ENCODE data around the gene KRTAP5-7. TPM values are rescaled to one million over a fixed set of nuclear protein-coding genes. Genes with fewer than 3 reads are reported as not detected.

The KRTAP5-7 gene
- total and polyA plus RNA-seq, 2 of the 13 experiments (the other 11 are each of a cell fraction or from before 2014, with no cell fraction given) = 0.54 TPM; not detected in 1

DNA sequence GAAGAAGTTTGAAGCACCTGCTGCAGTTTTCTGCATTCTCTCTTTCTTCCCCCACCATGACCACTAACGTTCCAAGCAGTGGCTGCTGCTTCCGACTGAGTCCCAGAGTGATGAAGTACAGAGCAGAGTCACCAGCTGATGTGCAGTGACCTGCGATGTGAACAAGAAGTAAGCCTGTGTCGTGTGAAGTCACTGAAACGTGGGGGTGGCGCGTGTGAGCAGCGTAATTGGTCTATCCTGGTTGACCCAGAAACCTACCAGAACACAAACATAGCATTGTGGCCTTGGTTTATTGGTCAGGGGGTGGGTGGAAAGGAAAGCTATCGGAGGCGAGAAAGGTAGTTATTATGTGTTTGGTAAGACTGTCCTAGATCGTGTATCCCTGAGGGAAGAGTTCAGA lies 3.5 kb downstream of the KRTAP5-7 start:
- FAIRE-seq = no peak
- 82% methylated on average over 11 of the region's 11 CpGs for WGBS (ENCODE audit: low lambda C conversion rate)
- Histone ChIP-seq H3K4me1 (ENCODE audit: insufficient read depth, low read length) (peaks cover 80% of the 10 kb centered on the region), H3K27ac (ENCODE audit: extremely low read length, insufficient read depth, low read length) (no peak overlapping the region), H3K79me2 (ENCODE audit: insufficient read depth, low read length) (no peaks in the 10 kb centered on the region), H4K20me1 (ENCODE audit: insufficient read depth, low read length) (no peaks in the 10 kb centered on the region), H2AFZ (ENCODE audit: low read length) (no peak overlapping the region), H3K9ac (ENCODE audit: insufficient read depth, low read depth, low read length) (no peak overlapping the region), H3K9me3 (ENCODE audit: low read length) (no peaks in the 10 kb centered on the region), H3K4me3 (replicated peaks in 1 of 3; ENCODE audit: insufficient read depth in 1 of 3, low read depth in 2 of 3, low read length in 3 of 3) (no peak overlapping the region), H3K4me2 (ENCODE audit: low read depth, low read length) (no peak overlapping the region), H3K36me3 (replicated peaks in 1 of 2; ENCODE audit: control insufficient read depth in 1 of 2, insufficient read depth in 2 of 2, low read length in 2 of 2) (no peaks in the 10 kb centered on the region), H3K27me3 (ENCODE audit: control insufficient read depth in 1 of 2, insufficient read depth in 2 of 2, low read length in 2 of 2) (no peaks in the 10 kb centered on the region)
- POLR2A ChIA-PET = no interaction called here
- no peak for DNase-seq (ENCODE audit: low spot score)
- no peak for ATAC-seq
- intact Hi-C loops (cut with micrococcal nuclease; ENCODE audit: unreplicated experiment) (no loop called here), in situ Hi-C loops (cut with HindIII; ENCODE audit: extremely low pct_ligation_motif_present, low pct_unique_long_range_greater_than_20kb) (no loop called here)
- CTCF ChIA-PET (ENCODE audit: low intra/inter-chr PET ratio, low total read pairs) = no interaction called here
- no peak for TF ChIP-seq ZNF101 (CRISPR knock-in tag; IDR thresholded peaks at IDR 0.05; ENCODE audit: borderline replicate concordance, low read depth)
- TF ChIP-seq ZBTB38 (CRISPR knock-in tag; IDR thresholded peaks at IDR 0.05) = peak; percentile 47; the same call in 1 of the 2 replicates
- no TSS peak for BruUV-seq (replicated peaks)

DNA sequence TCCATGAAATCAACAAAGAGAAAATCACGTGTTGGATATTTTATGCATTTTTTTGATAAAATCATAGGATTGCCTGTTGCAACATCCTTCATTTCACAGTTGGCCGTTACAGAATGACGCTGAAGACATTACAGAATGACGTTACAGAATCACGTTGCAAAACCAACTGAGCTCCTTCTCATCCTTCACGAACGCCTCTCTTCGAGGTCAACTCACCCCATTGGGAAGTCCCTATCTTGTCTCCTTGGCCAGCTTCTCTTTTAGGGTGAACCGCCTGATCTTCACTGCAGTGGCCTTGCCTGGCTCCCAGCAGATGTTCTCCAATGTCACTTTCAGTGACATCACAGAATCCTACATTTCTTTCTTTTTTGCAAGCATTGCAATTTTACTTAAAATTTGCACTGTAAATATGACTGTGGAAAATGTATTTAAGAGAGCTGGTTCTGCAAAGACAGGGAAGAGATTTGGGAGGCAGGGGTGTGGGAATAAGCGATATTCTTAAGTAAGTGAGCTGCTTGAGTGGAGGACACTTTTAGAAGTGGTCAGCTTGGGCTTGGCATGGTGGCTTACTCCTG lies 5.1 kb downstream of the KRTAP5-7 start:
- peaks cover 80% of the 10 kb centered on the region for H3K4me1 ChIP-seq (ENCODE audit: insufficient read depth, low read length)
- no peak overlapping the region for H3K9ac ChIP-seq (ENCODE audit: insufficient read depth, low read depth, low read length)
- H3K9me3 ChIP-seq (ENCODE audit: low read length) = no peaks in the 10 kb centered on the region
- H2AFZ ChIP-seq (ENCODE audit: low read length) = no peak overlapping the region
- no peak for DNase-seq (ENCODE audit: low spot score)
- H3K27me3 ChIP-seq (ENCODE audit: control insufficient read depth in 1 of 2, insufficient read depth in 2 of 2, low read length in 2 of 2) = no peaks in the 10 kb centered on the region
- 86% methylated on average over 10 of the region's 10 CpGs for WGBS (ENCODE audit: low lambda C conversion rate)
- H3K4me3 ChIP-seq (replicated peaks in 1 of 3; ENCODE audit: insufficient read depth in 1 of 3, low read depth in 2 of 3, low read length in 3 of 3) = no peak overlapping the region
- POLR2A ChIA-PET = no interaction called here
- no peaks in the 10 kb centered on the region for H3K79me2 ChIP-seq (ENCODE audit: insufficient read depth, low read length)
- no peak overlapping the region for H3K4me2 ChIP-seq (ENCODE audit: low read depth, low read length)
- intact Hi-C loops (cut with micrococcal nuclease; ENCODE audit: unreplicated experiment) (no loop called here), in situ Hi-C loops (cut with HindIII; ENCODE audit: extremely low pct_ligation_motif_present, low pct_unique_long_range_greater_than_20kb) (no loop called here)
- CTCF ChIA-PET (ENCODE audit: low intra/inter-chr PET ratio, low total read pairs) = no interaction called here
- TF ChIP-seq MAF1 (CRISPR knock-in tag; IDR thresholded peaks at IDR 0.05; ENCODE audit: borderline replicate concordance) = no peak
- peak; percentile 78 to 89 for TF ChIP-seq MAFK (conservative IDR thresholded peaks at IDR 0.05 in 1 of 2, IDR thresholded peaks at IDR 0.05 in 1 of 2; ENCODE audit: low read length in 2 of 2)
- TF ChIP-seq MAFF (IDR thresholded peaks at IDR 0.05; ENCODE audit: low read depth, low read length) = peak; percentile 80
- no peak for ATAC-seq
- no peaks in the 10 kb centered on the region for H4K20me1 ChIP-seq (ENCODE audit: insufficient read depth, low read length)
- FAIRE-seq = no peak
- no peaks in the 10 kb centered on the region for H3K36me3 ChIP-seq (replicated peaks in 1 of 2; ENCODE audit: control insufficient read depth in 1 of 2, insufficient read depth in 2 of 2, low read length in 2 of 2)
- BruUV-seq (replicated peaks) = no TSS peak
- H3K27ac ChIP-seq (ENCODE audit: extremely low read length, insufficient read depth, low read length) = no peak overlapping the region
